Peyer's patch (tissue), 4 donors: ENCODE measurements around the gene SMARCB1. TPM values are rescaled to one million over a fixed set of nuclear protein-coding genes. Genes with fewer than 3 reads are reported as not detected.

Source experiments
- DNase-seq, 3 donors: peaks; one replicate each; pipeline ENCODE4 v3.0.0-alpha.2; 2017 to 2019
- H3K27ac ChIP-seq, 4 donors: fragments of 200-600 bp; sonication (generic); one replicate each; pipeline ENCODE4 v1.5.1; 2016 to 2019
- H3K27me3 ChIP-seq, 2 donors: fragments of 200-600 bp; sonication (generic); one replicate each; pipeline ENCODE4 v1.5.1; 2019
- H3K36me3 ChIP-seq, 3 donors: fragments of 200-600 bp; sonication (generic); one replicate each; pipeline ENCODE4 v1.5.1; 2016 to 2019
- H3K4me1 ChIP-seq, 4 donors: fragments of 200-600 bp; sonication (generic); one replicate each; pipeline ENCODE4 v1.5.1; 2016 to 2019
- H3K4me3 ChIP-seq, 4 donors: fragments of 200-600 bp; sonication (generic); 1 replicate in 3 of 4; 2 replicates in 1 of 4; pipeline ENCODE4 v1.5.1; 2016 to 2019; ENCODE audit warnings: mild to moderate bottlenecking in 1 of 4
- H3K9me3 ChIP-seq, 4 donors: fragments of 200-600 bp; sonication (generic); one replicate each; pipeline ENCODE4 v1.5.1; 2016 to 2019; ENCODE audit warnings: mild to moderate bottlenecking in 1 of 4
- POLR2A ChIP-seq, 2 donors: fragments of 450-650 bp; IDR thresholded peaks; one replicate each; pipeline ENCODE4 v1.5.1; 2017; ENCODE audit warnings: antibody characterized with exemption in 2 of 2, mild to moderate bottlenecking in 2 of 2, moderate library complexity in 2 of 2
- total RNA-seq, 4 donors: library from RNA; depleted of rRNA; stranded (reverse); fragments of >200 nt; gene quantifications; one replicate each; pipeline ENCODE4 v1.1.0, GENCODE V29; 2016
- TF ChIP-seq, protein P1 (sequence below), 6 experiments: fragments of 450-650 bp in 4 of 6; fragments of 200-600 bp in 2 of 6; sonication (generic) in 1 of 6; IDR thresholded peaks; one replicate each; pipeline ENCODE4 v1.5.1; 2017 to 2019; ENCODE audit warnings: antibody characterized with exemption in 6 of 6, mild to moderate bottlenecking in 3 of 6, moderate library complexity in 1 of 6

Gene SMARCB1
- total RNA-seq, 4 donors from 2014 or later, result 45.7 to 94.9 (median 77.0) TPM

DNA sequence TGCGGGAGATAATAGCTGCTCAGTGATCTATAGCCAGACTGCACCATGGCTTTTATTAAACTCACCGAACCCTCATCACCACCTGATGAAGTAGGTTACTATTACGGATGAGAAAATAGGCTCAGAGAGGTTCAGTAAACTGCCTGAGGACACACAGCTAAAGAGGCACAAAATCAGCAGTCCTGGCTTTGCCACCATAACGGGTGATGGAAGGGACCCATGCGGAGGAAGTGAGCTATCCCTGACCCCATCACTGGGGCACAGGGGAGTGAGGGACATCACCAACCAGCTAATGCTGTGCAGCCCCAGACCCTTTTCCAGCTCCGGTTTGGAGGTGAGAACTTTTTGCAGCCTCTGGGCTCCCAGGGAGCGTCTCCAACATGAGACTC is 59.3 kb downstream of the SMARCB1 start:
- H3K27me3 ChIP-seq, result no peaks in the 10 kb centered on the region
- TF ChIP-seq POLR2A (IDR thresholded peaks at IDR 0.05), result no peak
- TF ChIP-seq, protein P1, sequence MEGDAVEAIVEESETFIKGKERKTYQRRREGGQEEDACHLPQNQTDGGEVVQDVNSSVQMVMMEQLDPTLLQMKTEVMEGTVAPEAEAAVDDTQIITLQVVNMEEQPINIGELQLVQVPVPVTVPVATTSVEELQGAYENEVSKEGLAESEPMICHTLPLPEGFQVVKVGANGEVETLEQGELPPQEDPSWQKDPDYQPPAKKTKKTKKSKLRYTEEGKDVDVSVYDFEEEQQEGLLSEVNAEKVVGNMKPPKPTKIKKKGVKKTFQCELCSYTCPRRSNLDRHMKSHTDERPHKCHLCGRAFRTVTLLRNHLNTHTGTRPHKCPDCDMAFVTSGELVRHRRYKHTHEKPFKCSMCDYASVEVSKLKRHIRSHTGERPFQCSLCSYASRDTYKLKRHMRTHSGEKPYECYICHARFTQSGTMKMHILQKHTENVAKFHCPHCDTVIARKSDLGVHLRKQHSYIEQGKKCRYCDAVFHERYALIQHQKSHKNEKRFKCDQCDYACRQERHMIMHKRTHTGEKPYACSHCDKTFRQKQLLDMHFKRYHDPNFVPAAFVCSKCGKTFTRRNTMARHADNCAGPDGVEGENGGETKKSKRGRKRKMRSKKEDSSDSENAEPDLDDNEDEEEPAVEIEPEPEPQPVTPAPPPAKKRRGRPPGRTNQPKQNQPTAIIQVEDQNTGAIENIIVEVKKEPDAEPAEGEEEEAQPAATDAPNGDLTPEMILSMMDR (IDR thresholded peaks at IDR 0.05), result no peak
- H3K4me1 ChIP-seq, result peaks cover 2 to 51% (median 30%) of the 10 kb centered on the region in 4 donors
- no peak overlapping the region for H3K4me3 ChIP-seq
- peak overlapping the region; percentile 23 to 79 (median 52) for H3K27ac ChIP-seq
- H3K9me3 ChIP-seq, result no peaks in the 10 kb centered on the region
- no peak for DNase-seq
- H3K36me3 ChIP-seq, result no peaks in the 10 kb centered on the region

- no peaks in the 10 kb centered on the region for H3K9me3 ChIP-seq
- TF ChIP-seq POLR2A (IDR thresholded peaks at IDR 0.05), result no peak
- TF ChIP-seq, protein P1 (IDR thresholded peaks at IDR 0.05), result no peak
Measured at GRCh38 chr22:23847310-23847920, 60.6 kb downstream of the SMARCB1 start.

GRCh38 chr22:23847991-23848864 is 61.5 kb downstream of the SMARCB1 start:
- DNase-seq, result peak in 2 of 3 donors; percentile 64 to 68
- Histone ChIP-seq H3K9me3 (no peaks in the 10 kb centered on the region), H3K27me3 (no peaks in the 10 kb centered on the region), H3K4me3 (no peak overlapping the region), H3K36me3 (no peaks in the 10 kb centered on the region), H3K4me1 (peaks cover 2 to 46% (median 27%) of the 10 kb centered on the region in 4 donors), H3K27ac (peak overlapping the region in 1 of 4 donors; percentile 79)
- TF ChIP-seq POLR2A (IDR thresholded peaks at IDR 0.05), result no peak
- TF ChIP-seq, protein P1 (IDR thresholded peaks at IDR 0.05), result no peak

More at GRCh38 chr22:23847310-23847920, 60.6 kb downstream of the SMARCB1 start:
- no peaks in the 10 kb centered on the region for H3K27me3 ChIP-seq
- peak overlapping the region in 2 of 4 donors; percentile 23 to 79 for H3K27ac ChIP-seq
- H3K4me3 ChIP-seq, result no peak overlapping the region
- no peak for DNase-seq
- H3K36me3 ChIP-seq, result no peaks in the 10 kb centered on the region
- peaks cover 2 to 51% (median 27%) of the 10 kb centered on the region in 4 donors for H3K4me1 ChIP-seq

GRCh38 chr22:23849009-23850006 is 62.5 kb downstream of the SMARCB1 start:
- Histone ChIP-seq H3K27ac (peak overlapping the region in 1 of 4 donors; percentile 79), H3K27me3 (no peaks in the 10 kb centered on the region), H3K36me3 (no peaks in the 10 kb centered on the region), H3K4me1 (peaks cover 2 to 36% (median 25%) of the 10 kb centered on the region in 4 donors), H3K9me3 (no peaks in the 10 kb centered on the region), H3K4me3 (peak overlapping the region in 1 of 4 donors; percentile 7)
- peak; percentile 81 to 93 (median 88) for DNase-seq
- TF ChIP-seq POLR2A (IDR thresholded peaks at IDR 0.05), result no peak
- TF ChIP-seq, protein P1 (IDR thresholded peaks at IDR 0.05), result peak; percentile 95 to 98 (median 97)

- no peak overlapping the region for H3K27ac ChIP-seq
- peak in 1 of 3 donors; percentile 41 for DNase-seq
- H3K4me3 ChIP-seq, result no peak overlapping the region
- no peak for TF ChIP-seq POLR2A (IDR thresholded peaks at IDR 0.05)
- TF ChIP-seq, protein P1 (IDR thresholded peaks at IDR 0.05), result no peak
- no peaks in the 10 kb centered on the region for H3K9me3 ChIP-seq
- H3K27me3 ChIP-seq, result no peaks in the 10 kb centered on the region
- peaks cover 0 to 30% (median 23%) of the 10 kb centered on the region in 4 donors for H3K4me1 ChIP-seq
- no peaks in the 10 kb centered on the region for H3K36me3 ChIP-seq
Measured at GRCh38 chr22:23850136-23850611, 63.4 kb downstream of the SMARCB1 start.
